ENCODE measurements around the gene C1orf53.
"Not testable (repeated sequence)": the region's sequence is repeated elsewhere in the genome, so short reads cannot be mapped to it uniquely, and the experiment has no call there.

The C1orf53 gene

DNA sequence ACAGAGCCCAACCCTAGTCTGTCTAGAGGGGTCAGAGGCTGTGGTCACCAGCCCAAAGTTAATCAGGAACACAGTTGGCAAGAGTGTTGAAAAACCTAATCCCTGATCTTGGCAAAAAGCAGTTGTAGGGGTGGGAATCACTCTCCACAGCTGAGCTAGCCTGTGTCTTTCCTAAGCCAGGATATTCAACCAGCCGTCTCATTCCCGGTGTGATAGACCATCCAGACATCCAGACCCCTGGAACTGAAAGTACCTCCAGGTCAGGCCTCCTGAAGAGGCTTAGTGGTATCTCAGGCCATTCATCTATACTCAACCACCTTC lies 19.6 kb downstream of the C1orf53 start:
- no peak for DNase-seq

DNA sequence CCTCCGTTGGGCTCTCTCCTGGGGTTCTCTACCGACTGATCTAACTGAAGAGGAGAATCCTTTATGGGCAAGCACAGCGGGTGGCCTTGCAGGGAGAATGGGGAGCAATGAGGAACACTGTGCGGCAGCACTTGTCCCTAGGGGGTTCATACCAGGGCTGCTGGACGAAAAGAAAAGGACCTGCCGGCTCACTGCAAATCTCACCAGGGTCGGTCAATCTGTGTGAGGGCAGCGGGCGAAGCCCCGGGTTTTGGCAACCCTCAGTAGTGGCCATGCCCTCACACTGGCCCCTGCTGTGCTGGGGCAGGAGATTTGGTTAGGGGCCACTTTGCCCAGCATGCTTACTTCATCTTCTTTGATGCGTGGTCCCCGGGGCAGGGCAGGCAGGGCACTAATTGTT lies 20.6 kb downstream of the C1orf53 start:
- DNase-seq, result no peak

DNA sequence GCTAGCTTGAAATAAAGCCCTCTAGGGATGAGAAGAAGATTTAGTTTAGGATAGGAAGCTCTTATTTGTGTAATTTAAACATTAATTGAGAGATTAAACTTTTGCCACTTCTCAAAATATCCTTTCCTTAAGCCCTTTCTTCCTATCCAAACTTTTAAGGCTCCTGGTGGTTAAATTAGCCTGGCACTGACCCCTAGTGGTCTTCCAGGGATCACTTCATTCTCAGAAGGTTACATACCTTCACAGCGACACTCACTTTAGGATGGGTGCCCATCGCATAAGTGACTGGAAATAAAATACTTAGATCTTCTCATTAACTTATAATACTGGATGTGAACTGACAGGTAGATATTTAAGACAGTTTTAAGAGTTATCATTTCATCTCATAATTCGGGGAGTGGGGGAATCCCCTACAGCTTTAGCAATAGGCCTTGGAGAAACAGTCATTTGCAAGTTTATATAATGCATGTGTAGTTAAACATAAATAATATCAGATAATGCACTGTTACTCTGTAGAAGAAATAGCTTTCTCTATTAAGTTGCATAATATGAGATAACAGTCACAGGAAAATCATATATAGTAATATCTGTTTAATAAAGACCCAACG lies 22.2 kb downstream of the C1orf53 start:
- peak; percentile 6 to 49 for DNase-seq

DNA sequence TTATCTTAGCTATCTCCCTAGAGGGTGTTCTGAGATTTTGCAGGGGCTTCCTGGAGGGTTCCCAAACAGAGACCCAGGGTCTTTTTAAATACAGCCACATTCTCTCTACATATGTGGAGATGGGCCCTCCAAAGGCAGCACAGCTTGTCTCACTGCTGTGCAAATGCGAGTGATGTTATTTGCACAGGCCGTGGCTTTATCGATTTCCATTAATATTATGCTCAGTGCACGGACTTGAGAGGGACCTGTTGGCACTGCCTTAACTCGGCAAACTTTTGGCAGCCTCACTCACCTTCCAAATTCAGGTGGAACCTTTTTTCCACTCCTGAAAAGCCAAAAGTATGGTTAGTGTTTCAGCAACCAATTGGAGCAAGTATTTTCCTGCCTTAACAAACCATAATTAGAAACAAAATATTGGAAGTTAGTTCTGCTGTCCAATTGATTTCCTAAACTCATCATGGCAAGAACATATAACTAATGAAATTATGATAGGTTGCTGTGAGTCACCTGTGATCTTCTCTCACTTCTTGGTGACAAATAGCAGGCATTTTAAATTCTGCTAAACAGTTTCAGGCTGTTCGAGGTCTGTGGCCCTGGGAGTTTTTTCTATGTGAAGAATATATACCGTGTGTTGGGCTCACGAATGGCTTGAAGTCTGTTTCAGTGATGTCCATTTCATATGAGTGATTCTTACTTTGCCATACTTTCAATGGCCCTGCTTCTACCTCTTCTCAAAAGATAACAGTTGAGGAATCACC lies 25.7 kb downstream of the C1orf53 start:
- DNase-seq, result no peak

- no peak for DNase-seq
These were observed 26.5 kb downstream of the C1orf53 start for GRCh38 chr1:197928849-197929336.

GRCh38 chr1:197933016-197933415 lies 30.6 kb downstream of the C1orf53 start:
- no peak for DNase-seq

GRCh38 chr1:197933647-197934046 lies 31.2 kb downstream of the C1orf53 start:
- DNase-seq, result no peak

DNA sequence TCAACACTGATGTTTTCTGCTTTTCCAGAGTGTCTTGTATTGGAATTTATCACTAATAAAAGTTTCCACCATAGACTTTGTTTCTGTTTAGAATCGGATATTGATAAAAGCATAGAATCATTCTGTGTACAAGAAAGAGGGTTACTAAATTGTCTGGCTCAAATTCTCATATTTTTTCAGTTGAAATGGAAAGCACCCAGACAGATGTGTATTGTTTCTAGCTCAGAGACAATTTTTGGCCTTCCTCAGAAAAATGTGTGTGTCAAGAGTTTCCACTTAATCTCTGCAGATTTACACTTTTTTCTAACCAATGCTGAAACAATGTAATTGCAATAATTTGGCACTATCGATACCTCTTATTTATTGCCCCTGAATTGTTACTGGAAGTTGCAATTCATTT lies 35.0 kb downstream of the C1orf53 start:
- DNase-seq, result no peak

GRCh38 chr1:197937892-197938291 lies 35.5 kb downstream of the C1orf53 start:
- DNase-seq, result no peak

GRCh38 chr1:197939159-197939980 lies 36.9 kb downstream of the C1orf53 start:
- DNase-seq, result not testable (repeated sequence)

- DNase-seq, result no peak
These were observed 39.6 kb downstream of the C1orf53 start for GRCh38 chr1:197942042-197942441.

DNA sequence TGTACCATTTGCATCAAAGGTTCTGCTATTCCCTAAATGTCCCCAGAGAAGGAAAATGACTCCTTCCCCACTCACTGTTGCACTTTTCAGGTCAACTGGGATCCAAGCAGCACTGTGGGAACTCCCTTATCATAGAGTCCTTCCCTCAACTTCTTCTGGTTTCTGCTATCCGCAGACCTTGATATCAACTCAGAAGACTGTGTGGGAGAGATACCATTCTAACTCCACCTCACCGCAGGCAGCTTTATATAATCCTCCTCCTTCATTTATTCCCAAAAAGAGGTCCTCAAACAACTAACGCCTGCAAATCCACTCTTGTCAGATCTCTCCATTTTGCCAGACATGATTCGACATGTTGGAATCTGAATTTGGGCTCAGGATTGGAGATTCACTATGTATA lies 42.1 kb downstream of the C1orf53 start:
- DNase-seq, result no peak

DNA sequence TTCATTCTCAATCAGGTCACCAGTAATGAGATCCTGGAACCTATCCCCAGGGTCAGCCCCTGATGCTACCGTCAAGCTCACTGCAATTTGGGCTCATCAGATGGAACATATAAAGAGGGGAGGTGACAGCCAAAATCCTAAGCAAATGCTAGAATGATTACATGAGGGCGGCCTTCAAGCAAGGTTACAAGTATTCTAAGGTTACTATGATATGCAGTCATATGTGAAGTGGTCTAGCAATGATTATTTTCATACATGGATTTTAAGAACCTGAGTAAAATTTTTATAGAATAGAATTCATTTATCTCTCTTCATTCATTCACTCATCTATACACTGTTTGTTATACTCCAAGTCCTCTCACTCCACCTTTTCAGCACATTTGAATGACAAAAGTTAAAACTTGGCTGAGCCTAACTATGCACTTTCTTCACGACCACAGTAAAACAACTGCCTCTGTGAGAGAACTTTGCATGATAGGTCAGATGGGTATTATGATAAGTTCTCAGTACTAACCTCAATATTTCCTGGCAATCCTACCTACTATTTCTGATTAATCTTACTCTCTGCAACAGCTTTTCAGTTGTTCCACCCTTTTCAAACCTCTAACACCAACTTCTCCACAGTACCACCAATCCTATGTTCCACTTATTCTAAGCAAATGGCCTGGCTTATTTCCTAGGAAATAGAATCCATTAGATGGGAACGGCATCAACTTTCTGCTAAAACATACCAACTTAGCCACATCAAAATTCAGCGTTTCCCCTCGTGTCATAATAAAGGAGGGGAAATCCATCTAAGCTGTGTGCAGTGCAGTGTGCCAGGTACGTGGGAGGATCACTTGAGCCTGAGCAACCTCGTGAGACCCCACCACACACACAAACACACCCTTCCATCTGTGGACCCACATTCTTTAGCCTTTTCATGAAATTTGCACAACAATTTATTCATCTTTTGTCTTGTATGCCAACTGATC lies 46.8 kb downstream of the C1orf53 start:
- DNase-seq, result no peak

DNA sequence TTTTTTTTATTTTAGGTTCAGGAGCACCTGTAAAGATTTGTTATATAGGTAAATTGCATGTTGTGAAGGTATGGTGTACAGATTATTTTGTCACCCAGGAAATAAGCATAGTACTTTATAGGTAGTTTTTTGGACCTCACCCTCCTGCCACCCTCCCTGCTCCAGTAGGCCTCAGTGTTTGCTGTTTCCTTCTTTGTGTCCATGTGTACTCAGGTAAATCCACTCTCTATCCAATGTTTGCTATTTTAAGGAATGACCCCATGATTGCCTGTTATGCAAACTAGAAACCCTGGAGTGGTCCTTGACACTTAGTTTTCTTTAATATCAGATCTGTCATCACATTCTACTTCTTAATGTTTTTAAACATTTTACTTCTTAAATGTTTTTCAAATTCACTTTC lies 48.7 kb downstream of the C1orf53 start:
- peak; percentile 27 to 57 for DNase-seq

- no peak for DNase-seq
These were observed 49.3 kb downstream of the C1orf53 start for GRCh38 chr1:197951617-197952175.

DNA sequence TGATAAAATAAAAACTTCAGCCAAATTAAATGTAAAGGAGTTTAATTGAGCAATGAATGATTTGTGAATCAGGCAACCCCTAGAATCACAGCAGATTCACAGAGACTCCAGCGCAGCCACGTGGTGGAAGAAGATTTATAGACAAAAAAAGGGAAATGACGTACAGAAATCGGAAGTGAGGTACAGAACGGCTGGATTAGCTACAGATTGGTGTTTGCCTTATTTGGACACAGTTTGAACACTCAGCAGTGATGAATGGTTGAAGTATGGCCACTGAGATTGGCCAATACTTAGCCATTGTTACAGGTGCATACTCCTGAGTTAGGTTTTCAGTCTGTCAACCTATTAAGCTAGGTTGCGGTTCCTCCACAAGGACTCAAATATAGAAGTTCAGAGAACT lies 51.0 kb downstream of the C1orf53 start:
- not testable (repeated sequence) for DNase-seq

DNA sequence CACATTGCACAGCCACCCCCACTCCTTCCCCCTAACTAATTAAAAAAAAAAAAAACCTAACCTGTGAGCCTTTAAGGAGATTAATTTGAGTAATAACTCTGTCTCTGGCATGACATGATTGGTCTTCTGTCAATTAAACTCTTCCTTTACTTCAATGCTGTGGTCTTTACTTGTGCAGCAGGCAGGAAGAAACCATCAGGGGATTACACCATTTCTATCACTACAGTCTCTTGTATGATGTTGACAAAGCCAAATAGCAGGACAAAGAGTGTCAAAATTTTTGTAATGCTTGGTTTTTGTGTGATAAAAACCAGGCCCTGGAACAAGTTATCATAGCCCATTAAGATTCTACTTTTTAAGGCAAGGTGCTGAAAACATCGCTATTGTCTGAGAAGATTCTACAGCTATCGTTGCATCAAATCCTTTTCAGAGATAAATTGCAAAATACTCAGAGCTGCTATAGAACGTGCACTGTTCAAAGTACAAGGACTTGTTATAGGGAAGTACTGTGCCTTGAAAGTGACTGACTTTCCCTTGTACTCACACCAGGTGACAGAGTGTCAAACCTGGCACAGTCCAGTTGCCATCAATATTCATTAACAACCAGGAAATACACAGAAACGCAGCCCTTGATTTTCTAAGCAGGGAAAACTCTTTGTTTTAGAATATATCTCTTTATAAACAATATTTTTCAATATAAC lies 52.4 kb downstream of the C1orf53 start:
- DNase-seq, result no peak

DNA sequence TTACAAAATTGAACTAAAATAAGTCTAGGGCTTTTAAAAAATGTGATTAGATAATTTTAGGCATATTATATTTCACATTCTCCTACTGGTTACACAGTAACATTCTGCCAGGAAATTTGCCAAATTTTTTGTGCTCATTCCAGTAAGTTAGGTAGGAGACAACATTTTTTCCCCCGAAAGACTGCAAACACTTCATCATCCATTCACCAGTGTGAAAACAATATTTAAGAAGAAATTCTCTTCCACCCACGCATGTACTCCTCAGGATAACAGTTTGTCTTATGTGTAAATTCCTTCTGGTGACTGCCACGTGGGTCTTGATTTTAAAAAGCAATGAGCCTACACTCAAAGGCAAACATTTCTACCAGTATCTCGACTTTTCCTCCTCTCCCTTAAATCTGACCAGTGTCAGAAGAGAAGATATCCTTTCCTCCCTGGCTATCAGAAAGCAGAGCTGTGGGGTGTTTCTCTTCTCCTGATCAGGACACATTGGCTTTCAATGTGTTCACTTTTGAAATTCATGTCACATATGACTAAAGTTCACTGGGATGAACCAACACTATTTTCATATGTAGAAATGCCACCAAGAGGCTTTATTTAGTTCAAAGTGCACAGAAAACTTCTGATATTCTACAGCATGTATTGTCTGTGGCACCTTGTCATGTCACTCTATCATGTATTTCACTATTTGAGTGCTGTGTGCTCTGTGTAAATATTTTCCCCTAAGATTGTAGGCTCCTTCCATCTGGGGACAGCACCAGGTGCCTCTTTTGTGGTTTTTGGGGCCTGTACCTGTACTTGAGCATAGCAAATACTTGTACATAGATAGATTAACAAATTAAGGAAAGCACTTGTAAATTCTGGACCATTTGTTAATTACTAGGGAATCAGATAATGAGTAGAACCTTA lies 53.3 kb downstream of the C1orf53 start:
- no peak for DNase-seq
